Memory B cell (primary cell): ENCODE results near the gene MAD1L1.
"Not testable (repeated sequence)": the region's sequence is repeated elsewhere in the genome, so short reads cannot be mapped to it uniquely, and the experiment has no call there.

ENCODE experiments used
- ATAC-seq: fragments of 150-1000 bp; cut with Tn5 transposase; 2 replicates; pipeline ENCODE4 v1.10.0; 2021; ENCODE audit warnings: low read depth, mild to moderate bottlenecking, moderate library complexity
- DNase-seq, 2 donors: peaks; one replicate each; pipeline ENCODE4 v3.0.0; 2022; ENCODE audit warnings: low spot score in 2 of 2
- H3K27ac Mint-ChIP-seq: one replicate; pipeline ENCODE4 v1.8.0; 2022; ENCODE audit warnings: mild to moderate bottlenecking, moderate library complexity, mixed read lengths
- H3K27me3 Mint-ChIP-seq: one replicate; pipeline ENCODE4 v1.8.0; 2022; ENCODE audit warnings: mixed read lengths
- H3K36me3 Mint-ChIP-seq: one replicate; pipeline ENCODE4 v1.8.0; 2022; ENCODE audit warnings: mild to moderate bottlenecking, mixed read lengths
- H3K4me1 Mint-ChIP-seq: one replicate; pipeline ENCODE4 v1.8.0; 2022; ENCODE audit warnings: mixed read lengths
- H3K4me3 Mint-ChIP-seq: one replicate; pipeline ENCODE4 v1.8.0; 2022; ENCODE audit warnings: mild to moderate bottlenecking, moderate library complexity, mixed read lengths
- H3K9me3 Mint-ChIP-seq: one replicate; pipeline ENCODE4 v1.8.0; 2022; ENCODE audit warnings: mixed read lengths

Gene MAD1L1

DNA sequence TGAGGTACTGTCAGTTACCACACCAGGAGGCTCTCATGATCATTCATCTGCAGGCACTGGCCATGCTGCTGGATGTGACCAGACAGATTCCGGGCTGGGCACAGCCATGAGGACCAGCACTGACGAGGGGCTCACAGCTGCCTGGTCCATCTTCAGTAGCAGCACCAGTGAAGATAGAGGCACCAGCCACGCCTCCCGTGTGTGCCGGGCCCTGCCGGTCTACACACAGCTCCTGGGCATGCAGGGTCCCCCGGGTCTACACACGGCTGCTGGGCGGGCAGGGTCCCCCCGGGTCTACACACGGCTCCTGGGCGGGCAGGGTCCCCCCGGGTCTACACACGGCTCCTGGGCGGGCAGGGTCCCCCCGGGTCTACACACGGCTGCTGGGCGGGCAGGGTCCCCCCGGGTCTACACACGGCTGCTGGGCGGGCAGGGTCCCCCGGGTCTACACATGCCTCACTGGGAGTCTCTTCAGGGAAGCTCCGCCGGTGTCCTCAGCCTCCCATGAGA, 236.8 kb downstream of the MAD1L1 start:
- not testable (repeated sequence) for H3K9me3 Mint-ChIP-seq, H3K4me3 Mint-ChIP-seq, H3K27ac Mint-ChIP-seq, ATAC-seq, H3K36me3 Mint-ChIP-seq, DNase-seq, H3K27me3 Mint-ChIP-seq
- H3K4me1 Mint-ChIP-seq, result peaks cover 10% of the 10 kb centered on the region

GRCh38 chr7:1995426-1995825, 237.3 kb downstream of the MAD1L1 start:
- Mint-ChIP-seq H3K27me3 (no peaks in the 10 kb centered on the region), H3K27ac (no peak overlapping the region), H3K9me3 (no peaks in the 10 kb centered on the region), H3K36me3 (peaks cover 2% of the 10 kb centered on the region), H3K4me1 (peaks cover 10% of the 10 kb centered on the region), H3K4me3 (no peak overlapping the region)
- no peak for DNase-seq
- ATAC-seq, result no peak

DNA sequence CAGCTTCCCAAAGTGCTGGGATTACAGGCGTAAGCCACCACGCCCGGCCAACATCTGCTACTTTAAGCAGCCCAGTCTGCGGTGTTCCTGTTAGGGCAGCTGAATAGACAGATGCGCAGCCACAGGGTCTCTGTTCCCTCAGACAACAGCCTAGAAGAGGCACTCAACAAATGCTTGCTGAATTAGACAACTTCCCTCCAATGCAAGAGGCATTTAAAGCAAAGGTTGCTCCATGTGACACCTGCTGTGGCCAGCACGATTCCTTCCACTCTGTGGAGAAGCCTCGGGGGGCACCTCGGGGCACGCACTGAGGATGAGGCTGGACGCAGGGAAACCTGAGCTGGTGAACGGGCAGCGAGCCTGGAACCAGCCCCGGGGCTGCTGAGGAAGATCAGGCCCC, 237.8 kb downstream of the MAD1L1 start:
- no peak overlapping the region for H3K4me3 Mint-ChIP-seq
- H3K27ac Mint-ChIP-seq, result no peak overlapping the region
- H3K36me3 Mint-ChIP-seq, result peaks cover 2% of the 10 kb centered on the region
- DNase-seq (no peak), ATAC-seq (no peak)
- no peaks in the 10 kb centered on the region for H3K9me3 Mint-ChIP-seq
- peaks cover 5% of the 10 kb centered on the region for H3K4me1 Mint-ChIP-seq
- H3K27me3 Mint-ChIP-seq, result no peaks in the 10 kb centered on the region

- Mint-ChIP-seq H3K9me3 (no peaks in the 10 kb centered on the region), H3K4me1 (peaks cover 3% of the 10 kb centered on the region), H3K36me3 (peaks cover 2% of the 10 kb centered on the region), H3K27ac (no peak overlapping the region), H3K27me3 (no peaks in the 10 kb centered on the region), H3K4me3 (no peak overlapping the region)
- DNase-seq (no peak), ATAC-seq (no peak)
These were observed 238.7 kb downstream of the MAD1L1 start for GRCh38 chr7:1993776-1994740.

DNA sequence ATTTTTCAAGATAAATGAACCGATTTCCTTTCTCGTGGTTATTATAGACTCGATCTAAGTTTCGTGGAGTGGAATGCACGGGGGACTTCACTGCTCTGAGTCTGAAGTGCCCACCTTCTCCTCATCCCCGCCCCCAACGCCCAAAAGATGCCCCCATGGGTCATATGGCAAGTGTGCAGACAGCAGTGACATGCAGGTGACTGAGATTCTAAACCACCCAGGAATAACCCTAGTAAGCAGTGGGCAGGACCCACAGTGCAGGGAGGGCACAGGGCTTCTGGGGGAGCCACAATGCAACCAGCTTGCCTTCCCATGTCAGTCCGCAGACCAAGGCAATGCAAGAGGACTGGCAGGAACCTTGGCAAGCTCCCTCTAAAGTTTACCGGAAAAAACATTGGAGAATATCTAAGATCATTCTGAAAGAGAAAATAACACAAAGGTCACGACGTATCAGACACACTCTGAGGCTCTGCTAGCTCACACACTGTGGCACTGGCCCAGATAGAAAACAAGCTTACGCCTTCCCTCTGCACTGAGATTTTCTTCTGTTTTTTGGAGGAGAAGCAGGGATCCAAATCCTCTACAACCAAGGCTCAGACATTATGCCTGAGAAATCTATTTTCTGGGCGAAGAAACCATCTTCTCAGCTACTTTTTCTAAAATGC, 239.6 kb downstream of the MAD1L1 start:
- no peak overlapping the region for H3K27ac Mint-ChIP-seq
- H3K4me1 Mint-ChIP-seq, result peaks cover 3% of the 10 kb centered on the region
- H3K9me3 Mint-ChIP-seq, result no peaks in the 10 kb centered on the region
- ATAC-seq (no peak), DNase-seq (no peak)
- H3K36me3 Mint-ChIP-seq, result peaks cover 2% of the 10 kb centered on the region
- H3K4me3 Mint-ChIP-seq, result no peak overlapping the region
- no peaks in the 10 kb centered on the region for H3K27me3 Mint-ChIP-seq

DNA sequence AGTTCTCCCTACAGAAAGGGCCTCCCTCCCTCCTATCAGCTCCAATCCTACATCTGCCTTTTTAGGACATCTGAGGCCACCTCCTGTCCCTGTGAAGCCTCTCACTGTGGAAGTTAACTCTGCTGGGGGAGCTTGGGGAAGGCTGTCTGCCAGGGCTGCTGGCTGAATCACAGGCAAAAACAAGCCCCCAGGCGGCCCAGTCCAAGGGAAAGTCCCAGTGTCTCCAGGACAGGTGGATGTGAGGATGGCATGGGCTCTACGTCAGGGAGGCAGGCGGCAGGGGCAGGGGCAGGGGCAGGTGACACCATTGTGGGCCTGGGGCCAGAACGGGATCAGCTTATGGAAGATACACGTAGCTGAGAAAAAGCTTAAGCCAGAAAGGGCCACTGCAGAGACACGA, 240.2 kb downstream of the MAD1L1 start:
- no peak for DNase-seq
- H3K4me1 Mint-ChIP-seq, result peaks cover 3% of the 10 kb centered on the region
- H3K4me3 Mint-ChIP-seq, result no peak overlapping the region
- no peak for ATAC-seq
- H3K36me3 Mint-ChIP-seq, result peaks cover 2% of the 10 kb centered on the region
- H3K27ac Mint-ChIP-seq, result no peak overlapping the region
- no peaks in the 10 kb centered on the region for H3K9me3 Mint-ChIP-seq
- no peaks in the 10 kb centered on the region for H3K27me3 Mint-ChIP-seq

DNA sequence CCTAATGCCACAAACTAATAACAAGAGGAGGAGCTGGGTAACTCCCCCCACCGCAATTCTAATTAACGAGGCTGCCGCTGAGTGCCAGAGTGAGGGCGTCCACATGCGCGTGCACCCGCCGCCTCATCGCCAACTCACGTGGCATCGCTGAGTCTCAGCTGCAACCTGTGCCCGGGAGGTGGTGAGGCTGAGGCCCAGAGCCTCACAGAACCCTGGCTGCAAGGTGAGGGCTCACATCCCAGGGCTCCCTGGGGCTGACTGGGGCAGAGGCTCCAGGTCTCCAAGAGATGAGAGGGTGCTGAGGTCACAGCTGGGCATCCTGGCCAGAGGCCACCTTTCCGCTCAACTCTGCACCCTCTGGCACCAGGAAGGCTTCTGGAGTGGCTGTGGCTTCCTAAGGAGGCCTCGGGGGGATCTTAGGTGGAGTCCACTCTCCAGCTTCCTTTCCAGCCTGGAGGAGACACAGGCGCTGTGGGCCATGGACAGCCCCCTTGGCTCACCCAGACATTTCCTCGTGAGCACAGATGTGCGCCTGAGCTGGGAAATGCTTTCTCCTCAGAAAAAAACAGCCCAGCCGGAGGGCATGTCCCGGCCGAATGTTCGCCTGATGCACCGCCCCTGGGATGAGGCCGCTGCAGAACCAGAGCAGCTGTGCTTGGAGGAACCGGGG, 242.6 kb downstream of the MAD1L1 start:
- peaks cover 3% of the 10 kb centered on the region for H3K4me1 Mint-ChIP-seq
- no peak for DNase-seq
- H3K9me3 Mint-ChIP-seq, result no peaks in the 10 kb centered on the region
- H3K4me3 Mint-ChIP-seq, result no peak overlapping the region
- H3K36me3 Mint-ChIP-seq, result peaks cover 7% of the 10 kb centered on the region
- no peaks in the 10 kb centered on the region for H3K27me3 Mint-ChIP-seq
- H3K27ac Mint-ChIP-seq, result no peak overlapping the region
- ATAC-seq, result no peak

DNA sequence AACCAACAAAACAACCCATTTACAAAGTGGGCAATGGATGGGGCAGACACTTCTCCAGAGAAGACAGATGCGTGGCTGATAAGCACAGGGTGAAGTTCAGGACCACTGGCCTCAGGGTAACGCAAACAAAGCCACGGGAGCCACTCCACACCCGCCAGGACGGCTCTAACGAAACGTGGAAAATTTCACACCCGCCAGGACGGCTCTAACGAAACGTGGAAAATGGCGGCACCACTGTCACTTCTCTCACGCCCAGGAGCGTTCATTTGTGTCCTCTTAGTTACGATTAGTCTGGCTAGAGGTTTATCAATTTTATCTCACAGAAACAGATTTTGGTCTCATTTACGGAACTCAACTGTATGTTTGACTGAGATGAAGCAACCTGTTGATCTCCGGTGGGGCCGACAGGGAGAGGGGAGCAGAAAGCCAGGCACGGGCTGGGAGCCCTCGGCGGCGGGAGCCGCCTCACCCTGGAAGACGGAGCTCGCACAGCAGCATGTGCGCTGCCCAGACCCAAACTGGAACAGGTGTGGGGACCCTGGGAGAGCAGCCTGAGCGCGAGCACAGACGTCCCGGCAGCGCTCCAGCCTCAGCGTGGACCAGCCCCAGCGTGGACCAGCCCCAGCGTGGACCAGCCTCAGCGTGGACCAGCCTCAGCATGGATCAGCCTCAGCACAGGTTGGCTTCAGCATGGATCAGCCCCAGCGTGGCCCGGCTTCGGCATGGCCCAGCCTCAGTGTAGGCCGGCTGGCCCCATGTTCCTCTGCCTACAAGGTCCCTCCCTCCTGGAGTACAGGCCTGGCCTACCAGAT, 243.5 kb downstream of the MAD1L1 start:
- Mint-ChIP-seq H3K27me3 (no peaks in the 10 kb centered on the region), H3K9me3 (no peaks in the 10 kb centered on the region), H3K36me3 (peaks cover 7% of the 10 kb centered on the region), H3K4me3 (no peak overlapping the region), H3K27ac (no peak overlapping the region), H3K4me1 (peaks cover 3% of the 10 kb centered on the region)
- ATAC-seq (no peak), DNase-seq (no peak)

- H3K27me3 Mint-ChIP-seq, result no peaks in the 10 kb centered on the region
- H3K36me3 Mint-ChIP-seq, result peaks cover 5% of the 10 kb centered on the region
- no peak for DNase-seq
- H3K4me1 Mint-ChIP-seq, result peaks cover 3% of the 10 kb centered on the region
- no peaks in the 10 kb centered on the region for H3K9me3 Mint-ChIP-seq
- ATAC-seq, result no peak
- H3K27ac Mint-ChIP-seq, result no peak overlapping the region
- no peak overlapping the region for H3K4me3 Mint-ChIP-seq
These were observed 244.2 kb downstream of the MAD1L1 start for GRCh38 chr7:1988533-1988930.

GRCh38 chr7:1987591-1988532, 244.9 kb downstream of the MAD1L1 start:
- H3K4me1 Mint-ChIP-seq, result no peaks in the 10 kb centered on the region
- H3K4me3 Mint-ChIP-seq, result no peak overlapping the region
- H3K27me3 Mint-ChIP-seq, result no peaks in the 10 kb centered on the region
- no peak overlapping the region for H3K27ac Mint-ChIP-seq
- ATAC-seq (no peak), DNase-seq (no peak)
- no peaks in the 10 kb centered on the region for H3K9me3 Mint-ChIP-seq
- peaks cover 5% of the 10 kb centered on the region for H3K36me3 Mint-ChIP-seq

DNA sequence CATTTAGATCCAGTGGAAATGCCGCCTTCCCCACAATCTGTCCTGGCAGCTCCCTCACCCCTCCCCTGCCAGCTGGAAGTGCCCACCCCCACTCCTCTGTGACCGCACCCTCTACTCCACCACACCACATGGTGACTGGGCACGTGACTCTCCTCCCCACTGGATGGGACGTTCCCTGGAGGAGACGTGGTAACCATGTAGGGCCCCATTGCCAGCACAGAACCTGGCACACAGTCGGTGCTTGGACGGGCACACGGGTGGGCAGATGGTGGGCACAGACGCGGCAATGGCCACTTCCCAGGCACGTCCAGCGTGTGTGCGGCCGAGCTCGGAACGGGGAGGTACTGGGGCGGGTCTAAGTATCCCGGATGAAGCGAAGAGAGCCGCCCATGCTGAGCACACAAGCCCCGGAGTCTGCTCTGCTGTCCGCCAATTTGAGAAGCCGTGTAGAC, 245.6 kb downstream of the MAD1L1 start:
- ATAC-seq (no peak), DNase-seq (no peak)
- Mint-ChIP-seq H3K36me3 (peaks cover 5% of the 10 kb centered on the region), H3K4me3 (no peak overlapping the region), H3K9me3 (no peaks in the 10 kb centered on the region), H3K27me3 (no peaks in the 10 kb centered on the region), H3K27ac (no peak overlapping the region), H3K4me1 (no peaks in the 10 kb centered on the region)

DNA sequence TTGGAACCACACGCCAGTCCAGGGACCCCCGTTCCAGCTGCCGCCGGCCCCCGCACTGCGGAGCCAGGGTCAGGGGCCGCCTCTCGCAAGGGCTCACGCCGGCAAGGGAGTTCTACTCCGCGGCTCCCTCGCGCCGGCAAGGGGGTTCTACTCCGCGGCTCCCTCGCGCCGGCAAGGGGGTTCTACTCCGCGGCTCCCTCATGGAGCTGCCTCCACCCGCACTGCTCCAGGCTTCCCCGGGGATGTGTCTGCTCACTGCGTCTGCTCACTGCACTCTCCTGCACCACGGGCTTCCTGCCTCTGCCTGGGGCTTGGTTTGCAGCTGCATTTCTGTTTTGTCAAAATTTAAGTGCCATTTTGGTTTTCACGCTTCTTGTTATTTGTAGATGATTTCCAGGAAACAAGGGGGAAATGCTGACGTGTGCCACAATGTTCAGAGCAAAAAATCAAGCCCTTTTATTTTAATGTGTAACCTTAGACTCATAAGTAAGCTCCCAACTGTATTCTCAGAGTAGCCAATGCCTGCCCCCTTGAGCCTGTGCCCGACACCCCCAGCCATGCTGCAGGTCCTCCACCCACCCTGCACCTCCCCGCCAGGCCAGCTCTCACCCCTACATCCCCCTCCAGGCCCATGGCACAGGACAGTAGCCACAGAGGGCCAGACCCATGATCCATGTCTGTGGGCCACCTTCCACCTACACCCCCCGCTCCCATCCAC, 246.2 kb downstream of the MAD1L1 start:
- Mint-ChIP-seq H3K4me3 (no peak overlapping the region), H3K27ac (no peak overlapping the region), H3K4me1 (no peaks in the 10 kb centered on the region), H3K36me3 (peaks cover 5% of the 10 kb centered on the region), H3K27me3 (no peaks in the 10 kb centered on the region), H3K9me3 (no peaks in the 10 kb centered on the region)
- no peak for ATAC-seq
- no peak for DNase-seq
